ENCODE results near the gene SPRED2. TPM values are rescaled to one million over a fixed set of nuclear protein-coding genes. Genes with fewer than 3 reads are reported as not detected.
A peak's percentile ranks its signal among the peaks of the same experiment; 100 is the strongest.

The SPRED2 gene
- total RNA-seq, 4 donors from 2014 or later: 8.4 to 34.8 (median 29.7) TPM

- TF ChIP-seq EP300 (IDR thresholded peaks at IDR 0.05; ENCODE audit: low read depth): no peak
- no peak for TF ChIP-seq CTCF (IDR thresholded peaks at IDR 0.05)
- TF ChIP-seq POLR2A (IDR thresholded peaks at IDR 0.05): no peak
- peak overlapping the region in 2 of 4 donors; percentile 3 for H3K27ac ChIP-seq
- H3K9me3 ChIP-seq: no peaks in the 10 kb centered on the region
- DNase-seq: peak; percentile 31
- H3K27me3 ChIP-seq: no peaks in the 10 kb centered on the region
- H3K36me3 ChIP-seq: no peaks in the 10 kb centered on the region
- peaks cover 5 to 56% (median 29%) of the 10 kb centered on the region in 4 donors for H3K4me1 ChIP-seq
- in situ Hi-C loops (cut with MboI; ENCODE audit: low pct_ligation_motif_present in 1 of 4, low pct_unique_long_range_greater_than_20kb in 1 of 4, low sequenced_read_pairs in 3 of 4): no loop called here
- intact Hi-C loops (cut with DNase I; ENCODE audit: low total_unique reads): no loop called here
- no peak overlapping the region for H3K4me3 ChIP-seq
- 67 to 69% methylated on average over 9 of the region's 9 CpGs for WGBS, 2 donors (ENCODE audit: low coverage in 1 of 2)
Measured at GRCh38 chr2:65355186-65355831, 77.1 kb downstream of the SPRED2 start.

GRCh38 chr2:65354773-65355172, 77.6 kb downstream of the SPRED2 start:
- Histone ChIP-seq H3K27me3 (no peaks in the 10 kb centered on the region), H3K4me1 (peaks cover 8 to 61% (median 34%) of the 10 kb centered on the region in 4 donors), H3K36me3 (no peaks in the 10 kb centered on the region), H3K9me3 (no peaks in the 10 kb centered on the region), H3K4me3 (no peak overlapping the region), H3K27ac (peak overlapping the region in 1 of 4 donors; percentile 3)
- DNase-seq: no peak
- TF ChIP-seq POLR2A (IDR thresholded peaks at IDR 0.05) (no peak), POLR2AphosphoS5 (IDR thresholded peaks at IDR 0.05) (no peak), CTCF (IDR thresholded peaks at IDR 0.05) (no peak), EP300 (IDR thresholded peaks at IDR 0.05; ENCODE audit: low read depth) (no peak)
- intact Hi-C loops (cut with DNase I; ENCODE audit: low total_unique reads): no loop called here
- WGBS, 2 donors (ENCODE audit: low coverage in 1 of 2): 81 to 91% methylated on average over 3 of the region's 3 CpGs
- in situ Hi-C loops (cut with MboI; ENCODE audit: low pct_ligation_motif_present in 1 of 4, low pct_unique_long_range_greater_than_20kb in 1 of 4, low sequenced_read_pairs in 3 of 4): no loop called here

- in situ Hi-C loops (cut with MboI; ENCODE audit: low pct_ligation_motif_present in 1 of 4, low pct_unique_long_range_greater_than_20kb in 1 of 4, low sequenced_read_pairs in 3 of 4): no loop called here
- TF ChIP-seq POLR2AphosphoS5 (IDR thresholded peaks at IDR 0.05) (no peak), POLR2A (IDR thresholded peaks at IDR 0.05) (no peak), EP300 (IDR thresholded peaks at IDR 0.05; ENCODE audit: low read depth) (no peak), CTCF (IDR thresholded peaks at IDR 0.05) (no peak)
Measured at GRCh38 chr2:65353927-65354326, 78.5 kb downstream of the SPRED2 start.

GRCh38 chr2:65353046-65353445, 79.4 kb downstream of the SPRED2 start:
- intact Hi-C loops (cut with DNase I; ENCODE audit: low total_unique reads): no loop called here
- peaks cover 14 to 61% (median 37%) of the 10 kb centered on the region in 4 donors for H3K4me1 ChIP-seq
- no peak overlapping the region for H3K27ac ChIP-seq

More at GRCh38 chr2:65353927-65354326, 78.5 kb downstream of the SPRED2 start:
- WGBS, 2 donors (ENCODE audit: low coverage in 1 of 2): 31% methylated on average over 5 of the region's 5 CpGs
- peak; percentile 43 for DNase-seq
- no peaks in the 10 kb centered on the region for H3K9me3 ChIP-seq
- peaks cover 14 to 68% (median 39%) of the 10 kb centered on the region in 4 donors for H3K4me1 ChIP-seq
- no peaks in the 10 kb centered on the region for H3K36me3 ChIP-seq
- intact Hi-C loops (cut with DNase I; ENCODE audit: low total_unique reads): no loop called here
- H3K27ac ChIP-seq: peak overlapping the region; percentile 36 to 39 (median 38)
- H3K4me3 ChIP-seq: no peak overlapping the region
- no peaks in the 10 kb centered on the region for H3K27me3 ChIP-seq

More at GRCh38 chr2:65353046-65353445, 79.4 kb downstream of the SPRED2 start:
- no peaks in the 10 kb centered on the region for H3K9me3 ChIP-seq
- no peaks in the 10 kb centered on the region for H3K36me3 ChIP-seq
- no peak overlapping the region for H3K4me3 ChIP-seq
- H3K27me3 ChIP-seq: no peaks in the 10 kb centered on the region
- 89 to 94% methylated on average over 2 to 4 of the region's 4 CpGs for WGBS, 2 donors (ENCODE audit: low coverage in 1 of 2)
- in situ Hi-C loops (cut with MboI; ENCODE audit: low pct_ligation_motif_present in 1 of 4, low pct_unique_long_range_greater_than_20kb in 1 of 4, low sequenced_read_pairs in 3 of 4): no loop called here
- TF ChIP-seq POLR2A (IDR thresholded peaks at IDR 0.05) (no peak), POLR2AphosphoS5 (IDR thresholded peaks at IDR 0.05) (no peak), EP300 (IDR thresholded peaks at IDR 0.05; ENCODE audit: low read depth) (no peak), CTCF (IDR thresholded peaks at IDR 0.05) (no peak)
- no peak for DNase-seq
